H9 (cell line): ENCODE data around the gene MYCN. TPM values are rescaled to one million over a fixed set of nuclear protein-coding genes. Genes with fewer than 3 reads are reported as not detected.

Experiments used
- DNase-seq: peaks from one replicate; pipeline ENCODE4 v3.0.0-alpha.2; 2017
- H2AFZ ChIP-seq: one replicate; pipeline ENCODE4 v1.6.1; 2013; ENCODE audit warnings: mild to moderate bottlenecking, low read length, control low read depth, moderate library complexity
- H2AK5ac ChIP-seq: 2 replicates; pipeline ENCODE4 v1.6.1; 2013; ENCODE audit warnings: low read length, control low read depth, mixed read lengths; ENCODE audit not compliant: insufficient read length
- H2BK120ac ChIP-seq: one replicate; pipeline ENCODE4 v1.6.1; 2013; ENCODE audit warnings: low read depth, mild to moderate bottlenecking, low read length, control low read depth, inconsistent platforms; ENCODE audit not compliant: poor library complexity, severe bottlenecking
- H2BK12ac ChIP-seq: 2 replicates; pipeline ENCODE4 v1.6.1; 2013; ENCODE audit warnings: low read length, control low read depth, mixed read lengths, low read depth; ENCODE audit not compliant: insufficient read length
- H2BK15ac ChIP-seq: 2 replicates; pipeline ENCODE4 v1.6.1; 2013; ENCODE audit warnings: low read depth, low read length, control low read depth
- H2BK20ac ChIP-seq: one replicate; pipeline ENCODE4 v1.6.1; 2013; ENCODE audit warnings: low read depth, mild to moderate bottlenecking, low read length, control low read depth, inconsistent platforms; ENCODE audit not compliant: poor library complexity, severe bottlenecking
- H2BK5ac ChIP-seq: 2 replicates; pipeline ENCODE4 v1.6.1; 2013; ENCODE audit warnings: low read length, control low read depth, mixed read lengths; ENCODE audit not compliant: insufficient read length
- H3K14ac ChIP-seq: 2 replicates; pipeline ENCODE4 v1.6.1; 2013; ENCODE audit warnings: low read length, control low read depth; ENCODE audit not compliant: insufficient read depth
- H3K18ac ChIP-seq: 2 replicates; pipeline ENCODE4 v1.6.1; 2013; ENCODE audit warnings: low read depth, mild to moderate bottlenecking, mixed read lengths, low read length, control low read depth; ENCODE audit not compliant: insufficient read length
- H3K23ac ChIP-seq: 2 replicates; pipeline ENCODE4 v1.6.1; 2013; ENCODE audit warnings: low read length, control low read depth, mixed read lengths, low read depth; ENCODE audit not compliant: insufficient read length
- H3K23me2 ChIP-seq: 2 replicates; pipeline ENCODE4 v1.6.1; 2013; ENCODE audit warnings: low read depth, mild to moderate bottlenecking, mixed read lengths, low read length, control low read depth; ENCODE audit not compliant: insufficient read length, poor library complexity, severe bottlenecking
- H3K27ac ChIP-seq: 2 replicates; pipeline ENCODE4 v1.5.1; 2013; ENCODE audit warnings: low read length, control low read depth, mixed read lengths, low read depth; ENCODE audit not compliant: insufficient read length
- H3K27me3 ChIP-seq: 2 replicates; pipeline ENCODE4 v1.6.1; 2013; ENCODE audit warnings: low read length, control low read depth, inconsistent platforms; ENCODE audit not compliant: insufficient read depth
- H3K4ac ChIP-seq: 2 replicates; pipeline ENCODE4 v1.6.1; 2013; ENCODE audit warnings: low read depth, mild to moderate bottlenecking, control low read depth, inconsistent platforms, low read length, moderate library complexity
- H3K4me1 ChIP-seq: 2 replicates; pipeline ENCODE4 v1.6.1; 2013; ENCODE audit warnings: low read length, control low read depth, inconsistent platforms; ENCODE audit not compliant: insufficient read depth
- H3K4me2 ChIP-seq: 2 replicates; pipeline ENCODE4 v1.6.1; 2013; ENCODE audit warnings: low read length, control low read depth, mixed read lengths; ENCODE audit not compliant: insufficient read length, insufficient read depth
- H3K56ac ChIP-seq: 2 replicates; pipeline ENCODE4 v1.6.1; 2013; ENCODE audit warnings: low read depth, mild to moderate bottlenecking, mixed read lengths, low read length, control low read depth; ENCODE audit not compliant: insufficient read length
- H3K79me1 ChIP-seq: 2 replicates; pipeline ENCODE4 v1.6.1; 2013; ENCODE audit warnings: low read depth, mild to moderate bottlenecking, moderate library complexity, low read length, control low read depth, inconsistent platforms; ENCODE audit not compliant: insufficient read depth, poor library complexity, severe bottlenecking
- H3K79me2 ChIP-seq: 2 replicates; pipeline ENCODE4 v1.6.1; 2013; ENCODE audit warnings: low read length, control low read depth, inconsistent platforms; ENCODE audit not compliant: insufficient read depth
- H3K9ac ChIP-seq: 2 replicates; pipeline ENCODE4 v1.6.1; 2013; ENCODE audit warnings: low read length, control low read depth, mixed read lengths; ENCODE audit not compliant: insufficient read length; ENCODE audit errors: extremely low read depth
- H3K9me3 ChIP-seq: one replicate; pipeline ENCODE4 v1.6.1; 2013; ENCODE audit warnings: low read depth, low read length, inconsistent platforms; ENCODE audit not compliant: control insufficient read depth
- H3T11ph ChIP-seq: one replicate; pipeline ENCODE4 v1.6.1; 2013; ENCODE audit warnings: mild to moderate bottlenecking, low read length, control low read depth, inconsistent platforms
- H4K20me1 ChIP-seq: one replicate; pipeline ENCODE4 v1.6.1; 2013; ENCODE audit not compliant: control insufficient read depth, insufficient read length, insufficient read depth
- H4K5ac ChIP-seq: 2 replicates; pipeline ENCODE4 v1.6.1; 2013; ENCODE audit warnings: low read depth, mild to moderate bottlenecking, mixed read lengths, low read length, control low read depth; ENCODE audit not compliant: insufficient read length
- H4K8ac ChIP-seq: replicated peaks from 2 replicates; pipeline ENCODE4 v1.6.1; 2013; ENCODE audit warnings: low read length, control low read depth, mixed read lengths, low read depth; ENCODE audit not compliant: insufficient read length
- H4K91ac ChIP-seq: 2 replicates; pipeline ENCODE4 v1.6.1; 2013; ENCODE audit warnings: low read depth, mild to moderate bottlenecking, moderate library complexity, mixed read lengths, low read length, control low read depth; ENCODE audit not compliant: insufficient read length
- H3K27ac Mint-ChIP-seq, 3 experiments: 2 replicates in 2 of 3; 3 replicates in 1 of 3; pipeline ENCODE4 v1.8.0; 2020 to 2021; ENCODE audit warnings: mixed read lengths in 3 of 3, mild to moderate bottlenecking in 1 of 3, moderate library complexity in 1 of 3
- H3K27me3 Mint-ChIP-seq: 2 replicates; pipeline ENCODE4 v1.8.0; 2021; ENCODE audit warnings: low read depth, mild to moderate bottlenecking, moderate library complexity, mixed read lengths
- H3K36me3 Mint-ChIP-seq, 3 experiments: 2 replicates in 2 of 3; 3 replicates in 1 of 3; pipeline ENCODE4 v1.8.0; 2020 to 2021; ENCODE audit warnings: low read depth in 3 of 3, mixed read lengths in 3 of 3; ENCODE audit not compliant: insufficient read depth in 1 of 3
- H3K4me1 Mint-ChIP-seq, 2 experiments: 2 replicates each; pipeline ENCODE4 v1.8.0; 2020; ENCODE audit warnings: mixed read lengths in 2 of 2
- H3K4me3 Mint-ChIP-seq, 2 experiments: 2 replicates in 1 of 2; 3 replicates in 1 of 2; pipeline ENCODE4 v1.8.0; 2020 to 2021; ENCODE audit warnings: mild to moderate bottlenecking in 2 of 2, mixed read lengths in 2 of 2, moderate library complexity in 1 of 2
- H3K9me3 Mint-ChIP-seq, 2 experiments: 2 replicates in 1 of 2; 3 replicates in 1 of 2; pipeline ENCODE4 v1.8.0; 2020; ENCODE audit warnings: mild to moderate bottlenecking in 2 of 2, mixed read lengths in 2 of 2, moderate library complexity in 1 of 2
- CTCF ChIP-seq: fragments of 200-600 bp; sonication (generic); conservative IDR thresholded peaks from 3 replicates; pipeline ENCODE4 v1.8.0; 2021; ENCODE audit warnings: antibody characterized with exemption, mild to moderate bottlenecking
- WGBS: extraction: QIAGEN DNeasy Blood & Tissue Kit; methylation state at CpG from one replicate; pipeline ENCODE4 v1.1.7; 2013; ENCODE audit warnings: missing lambda C conversion rate, low lambda C conversion rate, mixed read lengths; ENCODE audit not compliant: insufficient read length; ENCODE audit errors: extremely low coverage; 5-methylcytosine and 5-hydroxymethylcytosine counted together
- total RNA-seq: library from RNA; stranded (reverse); gene quantifications from 2 replicates; pipeline ENCODE4 v1.2.1, GENCODE V29; 2021

Gene MYCN
- total RNA-seq, 1 experiment from 2014 or later, result 100.0 TPM

DNA sequence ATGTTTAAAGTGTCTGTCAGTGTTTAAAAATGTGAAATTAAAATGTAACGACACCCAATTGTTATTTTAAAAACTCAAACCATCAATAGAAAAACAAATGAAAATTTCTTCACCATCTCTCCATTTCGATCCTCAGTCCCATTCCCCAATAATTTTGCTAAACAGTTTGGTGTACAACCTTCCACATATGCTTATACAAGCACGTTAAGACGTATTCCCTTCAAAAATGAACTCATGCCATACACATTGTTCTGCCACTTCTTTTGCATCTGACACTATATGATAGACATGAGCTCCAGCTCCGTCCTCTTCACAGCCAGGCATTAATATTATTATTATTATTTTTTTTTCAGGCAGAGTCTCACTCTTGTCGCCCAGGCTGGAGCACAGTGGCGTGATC, 14.1 kb upstream of the MYCN start:
- H3K9me3 ChIP-seq, result no peaks in the 10 kb centered on the region
- Mint-ChIP-seq H3K9me3 (peaks cover 5 to 6% of the 10 kb centered on the region in 2 experiments; a peak in 3 of 5 replicates), H3K27ac (no peak overlapping the region), H3K4me3 (no peak overlapping the region), H3K36me3 (peaks cover 2 to 6% (median 4%) of the 10 kb centered on the region in 3 experiments; a peak in 5 of 7 replicates), H3K27me3 (no peaks in the 10 kb centered on the region), H3K4me1 (peaks cover 4% of the 10 kb centered on the region in 2 experiments)
- no peak overlapping the region for H4K5ac ChIP-seq
- H2AFZ ChIP-seq, result no peak overlapping the region
- H2BK120ac ChIP-seq, result no peak overlapping the region
- no peaks in the 10 kb centered on the region for H3K79me2 ChIP-seq
- no peaks in the 10 kb centered on the region for H3K4me1 ChIP-seq
- no peak overlapping the region for H2BK5ac ChIP-seq
- H3T11ph ChIP-seq, result no peak overlapping the region
- no peaks in the 10 kb centered on the region for H3K23me2 ChIP-seq
- no peak for TF ChIP-seq CTCF
- H3K56ac ChIP-seq, result no peak overlapping the region
- H3K27me3 ChIP-seq, result no peaks in the 10 kb centered on the region
- no peak overlapping the region for H2BK20ac ChIP-seq
- H3K79me1 ChIP-seq, result no peaks in the 10 kb centered on the region
- no peak overlapping the region for H3K9ac ChIP-seq
- H3K14ac ChIP-seq, result no peak overlapping the region
- H3K23ac ChIP-seq, result no peak overlapping the region
- no peak overlapping the region for H2AK5ac ChIP-seq
- H2BK12ac ChIP-seq, result no peak overlapping the region
- H3K18ac ChIP-seq, result no peak overlapping the region
- no peak for DNase-seq
- no peak overlapping the region for H3K4ac ChIP-seq
- no CpG with 5 or more reads among the region's 7 CpGs for WGBS
- H2BK15ac ChIP-seq, result no peak overlapping the region
- H3K4me2 ChIP-seq, result no peak overlapping the region
- H4K20me1 ChIP-seq, result no peaks in the 10 kb centered on the region
- H4K91ac ChIP-seq, result no peak overlapping the region
- no peak overlapping the region for H4K8ac ChIP-seq
- no peak overlapping the region for H3K27ac ChIP-seq
